NCI-H1694 (cell line): ENCODE measurements around the gene GPR65.
"Not testable (repeated sequence)": the region's sequence is repeated elsewhere in the genome, so short reads cannot be mapped to it uniquely, and the experiment has no call there.

Experiments used
- DNase-seq: peaks from one replicate; lab custom pipeline; 2025; lab: John Stamatoyannopoulos, UW

Gene GPR65

GRCh38 chr14:88004506-88005036 is 364 bp upstream of the GPR65 start:
- DNase-seq, result no peak

GRCh38 chr14:88005978-88006851 is 1.3 kb downstream of the GPR65 start:
- DNase-seq, result no peak

GRCh38 chr14:88007608-88008007 is 2.7 kb downstream of the GPR65 start:
- DNase-seq, result no peak

GRCh38 chr14:88008039-88008742 is 3.3 kb downstream of the GPR65 start:
- DNase-seq, result no peak

GRCh38 chr14:88009486-88009885 is 4.6 kb downstream of the GPR65 start:
- DNase-seq, result no peak

GRCh38 chr14:88010331-88010730 is 5.4 kb downstream of the GPR65 start:
- no peak for DNase-seq

- no peak for DNase-seq
Observed at GRCh38 chr14:88012495-88012894, 7.6 kb downstream of the GPR65 start.

- peak; percentile 86 for DNase-seq
Observed at GRCh38 chr14:88013750-88014349, 8.9 kb downstream of the GPR65 start.

- DNase-seq, result no peak
Observed at GRCh38 chr14:88016768-88017167, 11.8 kb downstream of the GPR65 start.

GRCh38 chr14:88017535-88017934 is 12.6 kb downstream of the GPR65 start:
- no peak for DNase-seq

GRCh38 chr14:88023658-88024187 is 18.8 kb downstream of the GPR65 start:
- DNase-seq, result no peak

GRCh38 chr14:88024252-88025086 is 19.5 kb downstream of the GPR65 start:
- DNase-seq, result not testable (repeated sequence)

GRCh38 chr14:88025313-88025712 is 20.4 kb downstream of the GPR65 start:
- DNase-seq, result no peak

GRCh38 chr14:88026890-88027289 is 22.0 kb downstream of the GPR65 start:
- no peak for DNase-seq

- DNase-seq, result no peak
Observed at GRCh38 chr14:88029500-88029899, 24.6 kb downstream of the GPR65 start.

GRCh38 chr14:88030079-88030478 is 25.1 kb downstream of the GPR65 start:
- DNase-seq, result no peak

- no peak for DNase-seq
Observed at GRCh38 chr14:88030892-88031291, 26.0 kb downstream of the GPR65 start.

- no peak for DNase-seq
Observed at GRCh38 chr14:88032373-88032772, 27.4 kb downstream of the GPR65 start.

GRCh38 chr14:88034076-88034475 is 29.1 kb downstream of the GPR65 start:
- DNase-seq, result no peak

- no peak for DNase-seq
Observed at GRCh38 chr14:88036422-88036821, 31.5 kb downstream of the GPR65 start.

GRCh38 chr14:88037325-88037724 is 32.4 kb downstream of the GPR65 start:
- no peak for DNase-seq
